GM20431 (cell line): ENCODE measurements around the gene PCLAF.
"Not testable (repeated sequence)": the region's sequence is repeated elsewhere in the genome, so short reads cannot be mapped to it uniquely, and the experiment has no call there.

Experiments used
- in situ Hi-C: fragments of 300-500 bp; cut with MseI, MboI; formaldehyde crosslinking; loops from one replicate; pipeline ENCODE4 v1.15.0; 2020; ENCODE audit warnings: low sequenced_read_pairs; ENCODE audit not compliant: unreplicated experiment

PCLAF gene

GRCh38 chr15:64371383-64371782 is 9.9 kb downstream of the PCLAF start:
- in situ Hi-C loops, result loop anchor here (25.0 kb wide), 1 partner anchor 159 kb away; no protein-coding TSS in a partner anchor

GRCh38 chr15:64369078-64369607 is 12.1 kb downstream of the PCLAF start:
- in situ Hi-C loops, result loop anchor here (25.0 kb wide), 1 partner anchor 157 kb away; no protein-coding TSS in a partner anchor

GRCh38 chr15:64361259-64361658 is 20.0 kb downstream of the PCLAF start:
- in situ Hi-C loops, result loop anchor here (25.0 kb wide), 1 partner anchor 149 kb away; no protein-coding TSS in a partner anchor

- in situ Hi-C loops, result loop anchor here (25.0 kb wide), 1 partner anchor 144 kb away; no protein-coding TSS in a partner anchor
These were observed 24.6 kb downstream of the PCLAF start for GRCh38 chr15:64356710-64357040.

- in situ Hi-C loops, result loop anchor here (25.0 kb wide), 1 partner anchor 144 kb away; no protein-coding TSS in a partner anchor
These were observed 25.1 kb downstream of the PCLAF start, which contains the start of gene CSNK1G1 for GRCh38 chr15:64355944-64356709. CSNK1G1 (minus strand) TSS chr15:64356173; CDS start chr15:64300499, 55,674 bp downstream.

GRCh38 chr15:64355348-64355943 is 25.8 kb downstream of the PCLAF start:
- in situ Hi-C loops, result loop anchor here (25.0 kb wide), 1 partner anchor 143 kb away; no protein-coding TSS in a partner anchor

GRCh38 chr15:64354688-64355344 is 26.4 kb downstream of the PCLAF start:
- in situ Hi-C loops, result loop anchor here (25.0 kb wide), 1 partner anchor 143 kb away; no protein-coding TSS in a partner anchor

- in situ Hi-C loops, result loop anchor here (25.0 kb wide), 1 partner anchor 139 kb away; no protein-coding TSS in a partner anchor
These were observed 30.0 kb downstream of the PCLAF start for GRCh38 chr15:64351265-64351664.

GRCh38 chr15:64349375-64349774 is 31.9 kb downstream of the PCLAF start:
- in situ Hi-C loops, result no loop called here

- in situ Hi-C loops, result no loop called here
These were observed 32.8 kb downstream of the PCLAF start for GRCh38 chr15:64348455-64348854.

- in situ Hi-C loops, result not testable (repeated sequence)
These were observed 35.0 kb downstream of the PCLAF start for GRCh38 chr15:64346242-64346641.

- in situ Hi-C loops, result no loop called here
These were observed 36.5 kb downstream of the PCLAF start for GRCh38 chr15:64344651-64345294.

GRCh38 chr15:64343841-64344240 is 37.4 kb downstream of the PCLAF start:
- in situ Hi-C loops, result no loop called here

GRCh38 chr15:64343222-64343621 is 38.0 kb downstream of the PCLAF start:
- in situ Hi-C loops, result no loop called here

GRCh38 chr15:64341961-64342360 is 39.3 kb downstream of the PCLAF start:
- in situ Hi-C loops, result no loop called here

GRCh38 chr15:64340355-64340754 is 40.9 kb downstream of the PCLAF start:
- in situ Hi-C loops, result no loop called here

GRCh38 chr15:64337761-64338160 is 43.5 kb downstream of the PCLAF start:
- in situ Hi-C loops, result no loop called here

- in situ Hi-C loops, result no loop called here
These were observed 47.0 kb downstream of the PCLAF start for GRCh38 chr15:64333986-64334929.

- in situ Hi-C loops, result no loop called here
These were observed 47.7 kb downstream of the PCLAF start for GRCh38 chr15:64333516-64333915.
